Raji (cell line): ENCODE measurements around the gene ADORA2A.

Experiments
- POLR2A ChIP-seq: IDR thresholded peaks from 2 replicates; pipeline ENCODE4 v1.6.1; 2011; ENCODE audit warnings: low read depth, low read length, control low read depth; ENCODE audit not compliant: insufficient read depth

ADORA2A gene

DNA sequence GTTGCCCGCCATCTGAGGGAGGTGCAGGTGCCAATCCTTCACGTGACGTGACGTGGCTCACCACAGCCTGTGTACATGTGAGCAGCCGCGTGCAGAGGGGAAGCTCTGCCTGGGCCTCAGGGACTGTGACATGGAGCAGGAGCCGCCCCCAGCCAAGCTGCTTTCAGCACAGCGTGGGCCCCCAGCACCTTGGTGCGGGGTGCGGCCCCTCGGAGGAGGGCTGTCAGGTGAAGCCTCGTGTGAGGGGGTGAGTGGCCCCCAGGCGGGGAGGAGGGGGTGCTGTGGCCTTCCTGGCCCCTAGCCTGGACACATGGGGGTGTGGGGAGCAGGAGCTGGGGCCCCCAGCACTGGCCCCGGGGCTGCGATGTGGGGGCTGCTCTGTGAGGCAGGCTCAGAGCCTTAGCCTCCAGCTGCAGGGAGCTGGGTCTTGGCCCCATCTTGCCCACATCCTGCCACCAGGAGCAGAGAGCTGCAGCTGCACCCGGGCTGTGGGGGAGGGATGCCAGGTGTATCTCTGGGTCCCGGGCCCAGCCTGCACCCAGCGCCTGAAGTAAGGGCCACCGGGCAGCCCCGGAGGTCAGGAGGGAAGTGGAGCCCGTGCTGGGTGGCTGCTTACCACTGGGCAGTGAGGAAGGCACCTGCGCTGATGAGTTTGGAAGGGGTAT, at the start of gene ADORA2A:
TSS of gene ADORA2A (plus strand) at position 100 of the 665 bp plus-strand sequence. CDS start 5,806 bp downstream, outside the sequence.
- TF ChIP-seq POLR2A, result peak; percentile 64

DNA sequence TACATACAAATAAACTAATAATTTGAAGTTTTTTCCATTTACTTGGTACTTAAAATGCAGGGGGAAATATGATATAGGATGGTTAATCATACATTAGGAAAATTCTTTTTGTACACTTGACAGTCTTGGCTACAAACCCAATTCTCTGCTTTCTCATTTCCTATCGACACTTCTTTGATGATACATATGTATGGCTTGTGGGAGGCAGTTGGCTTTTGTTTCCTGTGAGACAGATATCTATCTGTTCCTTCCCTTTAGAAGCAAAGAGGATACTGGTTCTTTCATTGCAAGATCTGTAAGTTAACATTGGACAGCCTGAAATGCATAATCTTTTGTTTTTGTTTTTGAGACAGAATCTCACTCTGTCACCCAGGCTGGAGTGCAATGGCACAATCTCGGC, 47.9 kb upstream of the ADORA2A start:
- TF ChIP-seq POLR2A, result no peak

- TF ChIP-seq POLR2A, result no peak
Observed at GRCh38 chr22:24380220-24380904, 47.0 kb upstream of the ADORA2A start.

DNA sequence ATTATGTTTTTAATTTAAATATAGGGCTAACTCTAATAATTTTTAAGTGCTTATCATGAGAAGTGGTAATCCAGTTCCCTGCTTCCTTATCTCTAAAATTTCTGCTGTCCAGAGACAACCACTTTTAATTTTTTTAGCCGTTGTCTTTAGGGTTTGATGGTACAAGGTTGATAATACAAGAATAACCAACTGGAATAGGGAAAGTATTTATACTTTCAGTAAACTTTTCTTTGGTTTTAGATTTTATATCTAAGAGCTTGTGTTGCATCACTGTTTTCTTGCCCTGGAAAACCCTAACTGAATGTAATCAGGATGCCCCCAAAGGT, 46.5 kb upstream of the ADORA2A start:
- no peak for TF ChIP-seq POLR2A

DNA sequence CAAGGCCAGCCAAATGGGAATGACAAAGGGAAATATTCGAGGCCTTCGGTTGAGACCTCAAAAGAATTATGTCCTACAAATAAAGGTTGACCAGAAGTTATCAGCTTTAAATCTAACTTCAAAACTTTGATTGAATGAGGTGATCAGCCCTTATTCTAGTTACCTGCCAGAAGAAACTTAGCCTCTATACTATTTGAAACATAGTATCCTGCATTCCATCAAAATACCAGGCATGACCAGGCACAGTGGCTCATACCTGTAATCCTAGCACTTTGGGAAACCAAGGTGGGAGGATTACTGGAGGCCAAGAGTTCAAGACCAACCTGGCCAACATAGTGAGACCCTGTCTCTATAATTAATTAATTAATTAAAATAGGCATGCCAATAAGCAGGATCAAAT, 44.3 kb upstream of the ADORA2A start:
- no peak for TF ChIP-seq POLR2A

DNA sequence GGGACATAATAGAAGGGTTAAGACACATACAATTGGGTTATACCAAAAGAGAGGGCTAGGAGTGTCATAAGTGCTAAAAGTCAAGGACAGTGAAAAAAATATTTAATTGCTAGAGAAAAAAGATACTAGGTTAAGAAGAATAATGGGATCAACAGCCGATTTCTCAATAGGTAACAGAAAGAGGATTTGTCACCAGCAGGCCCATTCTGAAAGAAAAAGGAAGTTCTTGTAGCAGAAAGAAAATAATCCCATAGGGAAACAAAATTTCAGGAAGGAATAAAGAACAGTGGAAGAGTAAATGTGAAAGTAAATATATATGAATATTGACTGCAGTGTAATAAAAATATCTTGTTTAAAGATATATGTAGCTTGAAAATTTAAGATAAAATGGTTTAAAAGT, 43.3 kb upstream of the ADORA2A start:
- no peak for TF ChIP-seq POLR2A

- no peak for TF ChIP-seq POLR2A
Observed at GRCh38 chr22:24386937-24387471, 40.4 kb upstream of the ADORA2A start.

DNA sequence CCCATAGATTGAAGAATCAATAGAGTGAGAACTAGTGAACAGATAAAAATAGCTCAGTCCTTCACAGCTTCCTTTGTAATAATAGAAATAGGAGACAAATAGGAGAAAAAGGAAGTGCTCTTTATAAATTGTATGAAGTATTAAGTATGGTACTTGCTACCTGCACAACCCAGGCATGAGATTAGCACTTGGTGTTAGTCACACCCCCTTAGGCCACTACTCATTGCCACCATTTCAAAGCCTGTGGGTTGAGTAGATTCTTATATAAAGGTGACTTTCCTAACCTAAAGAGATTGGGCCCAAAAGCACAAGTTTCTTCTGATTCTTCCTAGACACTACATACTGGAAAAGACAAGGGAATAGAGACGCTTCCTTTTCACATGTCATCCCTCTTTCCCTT, 37.7 kb upstream of the ADORA2A start:
- no peak for TF ChIP-seq POLR2A

DNA sequence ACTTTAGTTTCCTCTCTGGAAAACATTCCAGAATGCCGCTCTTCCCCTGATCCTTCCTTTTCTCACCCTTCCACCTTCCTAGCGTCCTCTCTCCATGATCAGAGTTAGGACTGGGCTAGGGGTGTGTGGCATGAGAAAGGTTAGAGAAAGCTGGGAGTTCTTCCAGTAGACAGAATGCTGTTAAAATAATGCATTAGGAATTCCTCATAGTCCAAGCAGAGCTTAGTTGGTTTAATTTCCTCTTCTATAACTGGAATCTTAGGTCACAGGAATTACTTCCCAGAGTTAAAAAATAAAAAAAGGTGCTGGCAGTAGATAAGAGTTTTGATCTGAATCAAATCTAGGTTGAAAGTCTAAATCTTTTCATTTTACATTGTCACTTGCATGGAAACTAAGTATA, 37.2 kb upstream of the ADORA2A start:
- TF ChIP-seq POLR2A, result no peak

DNA sequence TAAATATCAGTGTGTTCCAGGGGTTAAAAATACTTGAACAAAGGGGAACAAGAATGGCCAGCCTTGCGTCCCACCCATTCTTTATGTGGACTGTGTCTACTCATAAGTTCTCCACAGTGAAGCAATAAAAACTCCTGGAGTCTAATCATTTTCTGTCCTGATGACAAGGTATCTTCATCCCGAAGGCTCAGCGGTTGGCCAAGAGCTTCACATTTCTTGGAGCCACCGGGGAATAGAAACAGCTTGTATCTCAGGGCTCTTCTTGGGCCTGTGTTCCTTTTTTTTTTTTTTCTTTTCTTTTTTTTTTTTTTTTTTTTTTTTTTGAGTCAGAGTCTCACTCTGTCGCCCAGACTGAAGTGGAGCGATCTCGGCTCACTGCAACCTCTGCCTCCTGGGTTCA, 36.8 kb upstream of the ADORA2A start:
- TF ChIP-seq POLR2A, result no peak

DNA sequence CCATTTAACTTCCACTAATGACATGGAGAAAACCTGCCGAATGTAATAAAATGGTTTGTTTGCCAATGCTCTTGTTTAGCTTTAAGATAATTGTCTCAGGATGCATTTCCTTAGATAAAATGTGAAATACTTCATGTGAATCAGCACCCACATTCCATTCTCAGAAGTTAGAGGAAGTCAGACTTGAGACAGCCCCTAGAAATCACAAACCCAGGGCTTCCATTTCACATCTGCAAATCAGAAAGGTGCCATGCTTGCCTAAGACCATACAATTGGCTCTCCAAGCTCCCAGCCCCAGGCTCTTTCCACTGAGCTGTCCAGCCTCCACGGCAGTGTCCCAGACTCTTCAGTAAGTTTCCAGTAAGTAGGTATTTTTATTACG, 35.6 kb upstream of the ADORA2A start:
- no peak for TF ChIP-seq POLR2A

DNA sequence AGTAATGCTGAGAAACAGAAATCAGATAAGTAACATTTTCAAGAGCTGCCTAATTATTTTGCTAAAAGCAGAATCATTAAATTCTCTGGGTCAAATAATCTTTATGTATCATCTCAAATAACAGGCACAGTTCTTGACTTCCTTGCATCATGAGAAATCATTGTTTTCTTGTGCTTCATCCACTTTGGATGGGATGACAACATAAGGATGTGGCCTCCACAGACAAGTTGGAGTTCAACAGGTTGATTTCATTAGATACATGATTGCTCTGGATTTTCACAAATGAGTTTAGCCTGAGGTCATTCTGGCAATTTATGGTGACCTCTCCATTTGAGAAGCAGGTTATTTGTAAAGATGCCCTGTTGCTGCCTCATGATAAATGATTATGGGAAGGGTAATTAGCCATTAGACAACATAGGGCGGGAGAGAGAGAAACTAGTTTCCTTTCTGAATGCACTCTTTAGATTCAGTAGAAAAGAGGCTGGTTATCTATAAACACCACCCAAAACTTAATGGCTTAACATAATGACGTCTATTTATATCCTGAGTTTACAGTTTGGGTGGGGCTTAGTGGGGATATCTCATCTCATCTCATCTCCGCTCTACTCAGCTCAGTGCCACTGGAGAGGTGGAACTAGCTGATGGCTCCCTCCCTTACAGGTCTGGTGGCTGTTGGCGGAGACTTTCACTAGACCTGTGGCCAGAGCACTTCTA, 35.0 kb upstream of the ADORA2A start:
- no peak for TF ChIP-seq POLR2A

DNA sequence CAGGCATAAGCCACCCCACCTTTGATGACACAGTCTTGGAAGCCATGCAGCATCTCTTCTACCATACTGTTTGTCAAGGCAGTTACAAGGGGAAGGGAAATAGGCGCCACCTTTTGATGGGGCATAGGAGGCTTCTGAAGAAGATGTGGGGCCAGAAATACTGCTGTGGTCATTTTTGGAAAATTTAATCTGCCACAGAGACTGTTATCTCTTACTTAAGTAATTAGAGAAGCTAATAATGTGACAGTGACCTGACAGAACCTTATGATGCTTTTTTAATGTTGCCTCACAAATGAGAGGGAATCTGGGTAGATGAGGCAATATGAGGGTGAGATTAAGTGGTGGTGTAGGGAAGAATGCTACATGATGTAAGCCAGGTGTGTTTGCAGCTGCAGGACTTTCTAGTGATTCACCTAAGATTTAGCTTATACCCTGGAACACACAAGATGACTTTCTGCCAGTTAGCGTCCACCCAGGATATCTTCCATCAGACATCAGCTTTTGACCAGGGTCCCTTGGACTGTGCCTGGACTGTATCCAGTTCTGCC, 34.3 kb upstream of the ADORA2A start:
- no peak for TF ChIP-seq POLR2A

- TF ChIP-seq POLR2A, result no peak
Observed at GRCh38 chr22:24393848-24394247, 33.6 kb upstream of the ADORA2A start.

- no peak for TF ChIP-seq POLR2A
Observed at GRCh38 chr22:24394254-24394653, 33.1 kb upstream of the ADORA2A start.

DNA sequence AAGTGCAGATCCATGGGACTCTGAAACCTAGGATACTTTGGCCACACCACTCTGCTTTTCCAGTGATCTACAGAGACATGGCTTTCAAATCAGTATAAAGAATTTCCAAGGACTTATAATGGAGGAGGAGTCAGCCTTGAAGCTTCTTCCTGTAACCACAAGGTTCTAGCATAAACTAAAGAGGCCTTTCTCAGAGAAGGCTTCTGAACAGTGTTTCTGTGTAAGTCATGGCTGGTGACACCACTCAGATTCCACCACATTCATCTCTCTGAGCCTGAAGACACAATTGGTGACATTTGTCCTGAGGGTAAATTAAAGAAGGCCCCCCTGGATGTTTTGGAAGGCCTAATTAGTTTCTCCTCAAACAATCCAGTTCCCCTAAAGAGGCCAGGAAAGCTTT, 29.0 kb upstream of the ADORA2A start:
- TF ChIP-seq POLR2A, result no peak
